ENCODE measurements around the gene TOMM20.
"Not testable (repeated sequence)": the region's sequence is repeated elsewhere in the genome, so short reads cannot be mapped to it uniquely, and the experiment has no call there.

DNA sequence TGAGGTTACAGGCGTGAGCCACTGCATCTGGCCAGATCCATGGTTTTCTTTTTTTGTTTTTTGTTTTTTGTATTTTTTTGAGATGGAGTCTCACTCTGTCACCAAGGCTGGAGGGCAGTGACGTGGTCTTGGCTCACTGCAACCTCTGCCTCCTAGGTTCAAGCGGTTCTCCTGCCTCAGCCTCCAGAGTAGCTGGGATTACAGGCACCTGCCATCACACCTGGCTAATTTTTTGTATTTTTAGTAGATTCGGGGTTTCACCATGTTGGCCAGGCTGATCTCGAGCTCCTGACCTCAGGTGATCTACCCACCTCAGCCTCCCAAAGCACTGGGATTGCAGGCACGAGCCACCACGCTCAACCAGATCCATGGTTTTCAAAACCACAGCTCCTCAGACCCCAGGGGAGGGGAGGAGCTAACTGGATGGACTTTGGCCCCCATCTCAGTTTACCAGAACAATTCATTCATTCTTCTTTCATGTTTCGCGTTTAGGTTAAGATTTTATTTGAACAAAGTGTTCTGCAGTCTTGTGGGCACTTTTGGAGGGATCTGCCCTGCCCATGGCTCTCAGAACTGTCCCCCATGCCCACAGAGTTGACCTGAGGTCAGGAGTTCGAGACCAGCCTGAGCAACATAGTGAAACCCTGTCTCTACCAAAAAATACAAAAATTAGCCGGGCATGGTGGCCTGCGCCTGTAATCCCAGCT lies 43.1 kb downstream of the TOMM20 start:
- TF ChIP-seq, protein P1, sequence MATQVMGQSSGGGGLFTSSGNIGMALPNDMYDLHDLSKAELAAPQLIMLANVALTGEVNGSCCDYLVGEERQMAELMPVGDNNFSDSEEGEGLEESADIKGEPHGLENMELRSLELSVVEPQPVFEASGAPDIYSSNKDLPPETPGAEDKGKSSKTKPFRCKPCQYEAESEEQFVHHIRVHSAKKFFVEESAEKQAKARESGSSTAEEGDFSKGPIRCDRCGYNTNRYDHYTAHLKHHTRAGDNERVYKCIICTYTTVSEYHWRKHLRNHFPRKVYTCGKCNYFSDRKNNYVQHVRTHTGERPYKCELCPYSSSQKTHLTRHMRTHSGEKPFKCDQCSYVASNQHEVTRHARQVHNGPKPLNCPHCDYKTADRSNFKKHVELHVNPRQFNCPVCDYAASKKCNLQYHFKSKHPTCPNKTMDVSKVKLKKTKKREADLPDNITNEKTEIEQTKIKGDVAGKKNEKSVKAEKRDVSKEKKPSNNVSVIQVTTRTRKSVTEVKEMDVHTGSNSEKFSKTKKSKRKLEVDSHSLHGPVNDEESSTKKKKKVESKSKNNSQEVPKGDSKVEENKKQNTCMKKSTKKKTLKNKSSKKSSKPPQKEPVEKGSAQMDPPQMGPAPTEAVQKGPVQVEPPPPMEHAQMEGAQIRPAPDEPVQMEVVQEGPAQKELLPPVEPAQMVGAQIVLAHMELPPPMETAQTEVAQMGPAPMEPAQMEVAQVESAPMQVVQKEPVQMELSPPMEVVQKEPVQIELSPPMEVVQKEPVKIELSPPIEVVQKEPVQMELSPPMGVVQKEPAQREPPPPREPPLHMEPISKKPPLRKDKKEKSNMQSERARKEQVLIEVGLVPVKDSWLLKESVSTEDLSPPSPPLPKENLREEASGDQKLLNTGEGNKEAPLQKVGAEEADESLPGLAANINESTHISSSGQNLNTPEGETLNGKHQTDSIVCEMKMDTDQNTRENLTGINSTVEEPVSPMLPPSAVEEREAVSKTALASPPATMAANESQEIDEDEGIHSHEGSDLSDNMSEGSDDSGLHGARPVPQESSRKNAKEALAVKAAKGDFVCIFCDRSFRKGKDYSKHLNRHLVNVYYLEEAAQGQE (IDR thresholded peaks at IDR 0.05; ENCODE audit: unreplicated experiment): not testable (repeated sequence)
- TF ChIP-seq, protein P2, sequence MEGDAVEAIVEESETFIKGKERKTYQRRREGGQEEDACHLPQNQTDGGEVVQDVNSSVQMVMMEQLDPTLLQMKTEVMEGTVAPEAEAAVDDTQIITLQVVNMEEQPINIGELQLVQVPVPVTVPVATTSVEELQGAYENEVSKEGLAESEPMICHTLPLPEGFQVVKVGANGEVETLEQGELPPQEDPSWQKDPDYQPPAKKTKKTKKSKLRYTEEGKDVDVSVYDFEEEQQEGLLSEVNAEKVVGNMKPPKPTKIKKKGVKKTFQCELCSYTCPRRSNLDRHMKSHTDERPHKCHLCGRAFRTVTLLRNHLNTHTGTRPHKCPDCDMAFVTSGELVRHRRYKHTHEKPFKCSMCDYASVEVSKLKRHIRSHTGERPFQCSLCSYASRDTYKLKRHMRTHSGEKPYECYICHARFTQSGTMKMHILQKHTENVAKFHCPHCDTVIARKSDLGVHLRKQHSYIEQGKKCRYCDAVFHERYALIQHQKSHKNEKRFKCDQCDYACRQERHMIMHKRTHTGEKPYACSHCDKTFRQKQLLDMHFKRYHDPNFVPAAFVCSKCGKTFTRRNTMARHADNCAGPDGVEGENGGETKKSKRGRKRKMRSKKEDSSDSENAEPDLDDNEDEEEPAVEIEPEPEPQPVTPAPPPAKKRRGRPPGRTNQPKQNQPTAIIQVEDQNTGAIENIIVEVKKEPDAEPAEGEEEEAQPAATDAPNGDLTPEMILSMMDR (conservative IDR thresholded peaks at IDR 0.05; ENCODE audit: low read depth in 2 of 2): not testable (repeated sequence)
- not testable (repeated sequence) for TF ChIP-seq EZH2 (IDR thresholded peaks at IDR 0.05; ENCODE audit: low read depth, unreplicated experiment); EZH2phosphoT487 (IDR thresholded peaks at IDR 0.05; ENCODE audit: unreplicated experiment); POLR2AphosphoS5 (IDR thresholded peaks at IDR 0.05; ENCODE audit: low read depth); CREB1 (CRISPR knock-in tag; IDR thresholded peaks at IDR 0.05; ENCODE audit: low read depth); JUNB (IDR thresholded peaks at IDR 0.05; ENCODE audit: unreplicated experiment); NANOG (IDR thresholded peaks at IDR 0.05; ENCODE audit: borderline replicate concordance); STAT1 (IDR thresholded peaks at IDR 0.05; ENCODE audit: unreplicated experiment)
- TF ChIP-seq, protein P3, sequence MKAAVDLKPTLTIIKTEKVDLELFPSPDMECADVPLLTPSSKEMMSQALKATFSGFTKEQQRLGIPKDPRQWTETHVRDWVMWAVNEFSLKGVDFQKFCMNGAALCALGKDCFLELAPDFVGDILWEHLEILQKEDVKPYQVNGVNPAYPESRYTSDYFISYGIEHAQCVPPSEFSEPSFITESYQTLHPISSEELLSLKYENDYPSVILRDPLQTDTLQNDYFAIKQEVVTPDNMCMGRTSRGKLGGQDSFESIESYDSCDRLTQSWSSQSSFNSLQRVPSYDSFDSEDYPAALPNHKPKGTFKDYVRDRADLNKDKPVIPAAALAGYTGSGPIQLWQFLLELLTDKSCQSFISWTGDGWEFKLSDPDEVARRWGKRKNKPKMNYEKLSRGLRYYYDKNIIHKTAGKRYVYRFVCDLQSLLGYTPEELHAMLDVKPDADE (IDR thresholded peaks at IDR 0.05): not testable (repeated sequence)
